Panc1 (cell line): ENCODE results near the gene NAGPA. TPM values are rescaled to one million over a fixed set of nuclear protein-coding genes. Genes with fewer than 3 reads are reported as not detected.
A peak's percentile ranks its signal among the peaks of the same experiment; 100 is the strongest.

Source experiments
- ATAC-seq: fragments of 200-7000 bp; cut with Tn5 transposase; 2 replicates; pipeline ENCODE4 v1.9.1; 2020; ENCODE audit warnings: mild to moderate bottlenecking, moderate library complexity
- BruUV-seq: library from RNA; stranded (reverse); fragments of 400-500 nt; replicated peaks from 2 replicates; lab custom pipeline; 2021; lab: Mats Ljungman, UMichigan
- CTCF ChIA-PET: fragments of 300-600 bp; sonication (Branson Sonifier 250); formaldehyde crosslinking; loops from one replicate; lab custom pipeline; 2022; ENCODE audit warnings: antibody characterized with exemption; lab: Charles Lee
- POLR2A ChIA-PET: fragments of 300-600 bp; sonication (Branson Sonifier 250); formaldehyde crosslinking; loops from one replicate; lab custom pipeline; 2022; ENCODE audit warnings: antibody characterized with exemption; lab: Charles Lee
- DNase-seq: peaks from one replicate; pipeline ENCODE4 v3.0.0-alpha.2; 2010; ENCODE audit warnings: low read depth, low spot score
- H3K27ac ChIP-seq: 2 replicates; pipeline ENCODE4 v1.5.1; 2011; ENCODE audit warnings: mild to moderate bottlenecking, low read length, inconsistent platforms
- H3K27me3 ChIP-seq: fragments of 200-500 bp; sonication (Bioruptor generic); 2 replicates; pipeline ENCODE4 v1.6.0; 2014; ENCODE audit warnings: low read length, inconsistent platforms; ENCODE audit not compliant: control insufficient read depth, insufficient read depth
- H3K36me3 ChIP-seq: fragments of 200-500 bp; sonication (Bioruptor generic); 2 replicates; pipeline ENCODE4 v1.5.1; 2014; ENCODE audit warnings: inconsistent platforms, mild to moderate bottlenecking, low read length, moderate library complexity; ENCODE audit not compliant: control insufficient read depth, insufficient read depth
- H3K4me1 ChIP-seq: 2 replicates; pipeline ENCODE4 v1.5.1; 2011; ENCODE audit warnings: inconsistent platforms, mild to moderate bottlenecking, low read length, moderate library complexity; ENCODE audit not compliant: control insufficient read depth, insufficient read depth
- H3K4me3 ChIP-seq, 2 experiments: 2 replicates each; pipeline ENCODE4 v1.5.1; 2011 to 2012; ENCODE audit warnings: low read depth in 2 of 2, low read length in 2 of 2, mild to moderate bottlenecking in 2 of 2, inconsistent platforms in 1 of 2, moderate library complexity in 1 of 2
- H3K9me3 ChIP-seq: fragments of 200-500 bp; sonication (Bioruptor generic); 2 replicates; pipeline ENCODE4 v1.5.1; 2014; ENCODE audit warnings: low read depth, mild to moderate bottlenecking, inconsistent platforms, low read length, moderate library complexity; ENCODE audit not compliant: control insufficient read depth, insufficient read depth
- CTCF ChIP-seq: fragments of 450-650 bp; IDR thresholded peaks from 2 replicates; pipeline ENCODE4 v1.5.1; 2017; ENCODE audit warnings: mild to moderate bottlenecking
- POLR2AphosphoS5 ChIP-seq: IDR thresholded peaks from 2 replicates; pipeline ENCODE4 v1.6.1; 2012; ENCODE audit warnings: mild to moderate bottlenecking, low read depth, low read length, moderate library complexity
- TCF7L2 ChIP-seq: IDR thresholded peaks from 2 replicates; pipeline ENCODE4 v1.6.1; 2011; ENCODE audit warnings: mild to moderate bottlenecking, low read depth, low read length, inconsistent platforms
- in situ Hi-C: cut with HindIII; loops from 2 replicates; pipeline ENCODE4 v1.10.0; 2016; ENCODE audit warnings: low sequenced_read_pairs, low pct_unique_long_range_greater_than_20kb
- intact Hi-C: fragments of 100-400 bp; cut with micrococcal nuclease; formaldehyde crosslinking; loops from one replicate; pipeline ENCODE4 v1.10.0; 2022; ENCODE audit not compliant: unreplicated experiment
- total RNA-seq: library from RNA; stranded (reverse); gene quantifications from one replicate; pipeline ENCODE4 v1.2.1, GENCODE V29; 2021; ENCODE audit not compliant: unreplicated experiment

NAGPA gene
- total RNA-seq, 1 experiment from 2014 or later, result 19.2 TPM

- H3K36me3 ChIP-seq, result no peaks in the 10 kb centered on the region
- POLR2A ChIA-PET, result no interaction called here
- H3K4me1 ChIP-seq, result no peaks in the 10 kb centered on the region
- no peaks in the 10 kb centered on the region for H3K9me3 ChIP-seq
- intact Hi-C loops, result no loop called here
- no peak for TF ChIP-seq POLR2AphosphoS5
- no peak for TF ChIP-seq CTCF
- no peak for TF ChIP-seq TCF7L2
- CTCF ChIA-PET, result no interaction called here
- H3K27ac ChIP-seq, result no peak overlapping the region
- ATAC-seq (0 out of 2 replicates have a peak, but pooled peaks have one; percentile 43), DNase-seq (no peak)
- in situ Hi-C loops, result no loop called here
- no TSS peak for BruUV-seq
- no peak overlapping the region for H3K4me3 ChIP-seq
- H3K27me3 ChIP-seq, result peaks cover 2% of the 10 kb centered on the region; the same call in 1 of the 2 replicates
These were observed 57.7 kb downstream of the NAGPA start for GRCh38 chr16:4976079-4976478.

Other genes with a start within 250 kb of the NAGPA start
- gene SEPTIN12, start 245.6 kb downstream of the NAGPA start, total RNA-seq, result not detected
- not detected for gene SMIM22, start 238.6 kb downstream of the NAGPA start, total RNA-seq
- 31.9 TPM for gene ROGDI, start 231.3 kb downstream of the NAGPA start, total RNA-seq
- 111 TPM for gene GLYR1, start 186.6 kb downstream of the NAGPA start, total RNA-seq
- gene UBN1, start 186.5 kb downstream of the NAGPA start, total RNA-seq, result 63.1 TPM
- gene PPL, start 96.8 kb downstream of the NAGPA start, total RNA-seq, result 89.4 TPM
- 0.26 TPM for gene SEC14L5, start 75.6 kb downstream of the NAGPA start, total RNA-seq
- gene C16orf89, start 32.0 kb upstream of the NAGPA start, total RNA-seq, result not detected
- 46.6 TPM for gene ALG1, start 37.9 kb upstream of the NAGPA start, total RNA-seq
- gene EEF2KMT, start 63.9 kb upstream of the NAGPA start, total RNA-seq, result 24.4 TPM